ENCODE results near the gene GATAD2A.
"Not testable (repeated sequence)": the region's sequence is repeated elsewhere in the genome, so short reads cannot be mapped to it uniquely, and the experiment has no call there.

Gene GATAD2A

GRCh38 chr19:19465436-19466070, 60.1 kb downstream of the GATAD2A start:
- DNase-seq (ENCODE audit: low read depth in 2 of 2, low spot score in 1 of 2): no peak

GRCh38 chr19:19466201-19466600, 60.7 kb downstream of the GATAD2A start:
- no peak for DNase-seq (ENCODE audit: low read depth in 2 of 2, low spot score in 1 of 2)

- no peak for DNase-seq (ENCODE audit: low read depth in 2 of 2, low spot score in 1 of 2)
These were observed 63.1 kb downstream of the GATAD2A start for GRCh38 chr19:19468424-19469050.

GRCh38 chr19:19470579-19470978, 65.1 kb downstream of the GATAD2A start:
- no peak for DNase-seq (ENCODE audit: low read depth in 2 of 2, low spot score in 1 of 2)

- no peak for DNase-seq (ENCODE audit: low read depth in 2 of 2, low spot score in 1 of 2)
These were observed 66.2 kb downstream of the GATAD2A start for GRCh38 chr19:19471682-19472081.

- DNase-seq (ENCODE audit: low read depth in 2 of 2, low spot score in 1 of 2): not testable (repeated sequence)
These were observed 66.6 kb downstream of the GATAD2A start for GRCh38 chr19:19472106-19472505.

GRCh38 chr19:19475015-19475765, 69.7 kb downstream of the GATAD2A start:
- no peak for DNase-seq (ENCODE audit: low read depth in 2 of 2, low spot score in 1 of 2)

- DNase-seq (ENCODE audit: low read depth in 2 of 2, low spot score in 1 of 2): no peak
These were observed 70.7 kb downstream of the GATAD2A start for GRCh38 chr19:19475849-19476828.

- no peak for DNase-seq (ENCODE audit: low read depth in 2 of 2, low spot score in 1 of 2)
These were observed 72.4 kb downstream of the GATAD2A start for GRCh38 chr19:19477705-19478383.

GRCh38 chr19:19480688-19481087, 75.2 kb downstream of the GATAD2A start:
- no peak for DNase-seq (ENCODE audit: low read depth in 2 of 2, low spot score in 1 of 2)

- no peak for DNase-seq (ENCODE audit: low read depth in 2 of 2, low spot score in 1 of 2)
These were observed 77.5 kb downstream of the GATAD2A start for GRCh38 chr19:19482809-19483596.

GRCh38 chr19:19485161-19485997, 79.9 kb downstream of the GATAD2A start:
- DNase-seq (ENCODE audit: low read depth in 2 of 2, low spot score in 1 of 2): no peak

GRCh38 chr19:19485998-19486290, 80.5 kb downstream of the GATAD2A start:
- DNase-seq (ENCODE audit: low read depth in 2 of 2, low spot score in 1 of 2): no peak

- DNase-seq (ENCODE audit: low read depth in 2 of 2, low spot score in 1 of 2): no peak
These were observed 81.0 kb downstream of the GATAD2A start for GRCh38 chr19:19486343-19487076.

GRCh38 chr19:19487077-19487949, 81.8 kb downstream of the GATAD2A start:
- no peak for DNase-seq (ENCODE audit: low read depth in 2 of 2, low spot score in 1 of 2)

GRCh38 chr19:19487950-19488874, 82.7 kb downstream of the GATAD2A start:
- DNase-seq (ENCODE audit: low read depth in 2 of 2, low spot score in 1 of 2): no peak
